HUES48 (cell line): ENCODE results near the gene DOCK3.
A peak's percentile ranks its signal among the peaks of the same experiment; 100 is the strongest.

Experiments used
- H3K27ac ChIP-seq: one replicate; pipeline ENCODE4 v1.7.0; 2013; ENCODE audit warnings: low read depth, low read length, inconsistent platforms
- H3K27me3 ChIP-seq: 2 replicates; pipeline ENCODE4 v1.6.1; 2013; ENCODE audit warnings: mild to moderate bottlenecking, low read length; ENCODE audit not compliant: control insufficient read depth, insufficient read depth
- H3K36me3 ChIP-seq: 2 replicates; pipeline ENCODE4 v1.6.1; 2013; ENCODE audit warnings: low read length; ENCODE audit not compliant: control insufficient read depth, insufficient read depth
- H3K4me1 ChIP-seq: 2 replicates; pipeline ENCODE4 v1.6.1; 2013; ENCODE audit warnings: mild to moderate bottlenecking, low read length; ENCODE audit not compliant: control insufficient read depth, insufficient read depth
- H3K4me3 ChIP-seq: 2 replicates; pipeline ENCODE4 v1.5.1; 2013; ENCODE audit warnings: mild to moderate bottlenecking, low read depth, low read length
- H3K9ac ChIP-seq: 2 replicates; pipeline ENCODE4 v1.6.1; 2013; ENCODE audit warnings: mild to moderate bottlenecking, low read depth, low read length, moderate library complexity
- H3K9me3 ChIP-seq: 2 replicates; pipeline ENCODE4 v1.6.1; 2013; ENCODE audit warnings: low read length; ENCODE audit not compliant: control insufficient read depth, insufficient read depth

DOCK3 gene

GRCh38 chr3:50674349-50675178, at the start of gene DOCK3:
Gene DOCK3, plus strand, starts transcription at chr3:50674927. Its CDS starts 337 bp downstream, at chr3:50675264.
- Histone ChIP-seq H3K36me3 (no peaks in the 10 kb centered on the region), H3K27me3 (peaks cover 21% of the 10 kb centered on the region), H3K4me3 (peak within 1 kb of the TSS; percentile 77), H3K4me1 (peaks cover 23% of the 10 kb centered on the region), H3K9me3 (no peaks in the 10 kb centered on the region), H3K27ac (no peak within 1 kb of the TSS), H3K9ac (peak within 1 kb of the TSS; percentile 70)

- peak overlapping the region; percentile 73 for H3K27ac ChIP-seq
Observed at GRCh38 chr3:50625231-50626182, 49.2 kb upstream of the DOCK3 start.

GRCh38 chr3:50626401-50626800, 48.3 kb upstream of the DOCK3 start:
- Histone ChIP-seq H3K4me1 (peaks cover 18% of the 10 kb centered on the region), H3K4me3 (no peak overlapping the region), H3K27me3 (no peaks in the 10 kb centered on the region), H3K9ac (no peak overlapping the region), H3K27ac (no peak overlapping the region), H3K9me3 (no peaks in the 10 kb centered on the region), H3K36me3 (no peaks in the 10 kb centered on the region)

More at GRCh38 chr3:50625231-50626182, 49.2 kb upstream of the DOCK3 start:
- no peaks in the 10 kb centered on the region for H3K36me3 ChIP-seq
- H3K9me3 ChIP-seq: no peaks in the 10 kb centered on the region
- no peak overlapping the region for H3K9ac ChIP-seq
- H3K27me3 ChIP-seq: no peaks in the 10 kb centered on the region
- no peak overlapping the region for H3K4me3 ChIP-seq
- peaks cover 18% of the 10 kb centered on the region for H3K4me1 ChIP-seq

GRCh38 chr3:50627407-50628051, 47.2 kb upstream of the DOCK3 start:
- no peak overlapping the region for H3K27ac ChIP-seq
- H3K9ac ChIP-seq: no peak overlapping the region
- no peaks in the 10 kb centered on the region for H3K9me3 ChIP-seq
- H3K4me3 ChIP-seq: no peak overlapping the region
- no peaks in the 10 kb centered on the region for H3K36me3 ChIP-seq
- H3K4me1 ChIP-seq: peaks cover 18% of the 10 kb centered on the region
- H3K27me3 ChIP-seq: no peaks in the 10 kb centered on the region

- H3K4me1 ChIP-seq: peaks cover 18% of the 10 kb centered on the region
- no peak overlapping the region for H3K4me3 ChIP-seq
- no peaks in the 10 kb centered on the region for H3K36me3 ChIP-seq
- no peaks in the 10 kb centered on the region for H3K9me3 ChIP-seq
- no peak overlapping the region for H3K27ac ChIP-seq
- no peak overlapping the region for H3K9ac ChIP-seq
- no peaks in the 10 kb centered on the region for H3K27me3 ChIP-seq
Observed at GRCh38 chr3:50628601-50629000, 46.1 kb upstream of the DOCK3 start.

- H3K27ac ChIP-seq: no peak overlapping the region
- H3K36me3 ChIP-seq: no peaks in the 10 kb centered on the region
- H3K4me1 ChIP-seq: peaks cover 5% of the 10 kb centered on the region
Observed at GRCh38 chr3:50630394-50630793, 44.3 kb upstream of the DOCK3 start.

GRCh38 chr3:50630877-50631276, 43.9 kb upstream of the DOCK3 start:
- Histone ChIP-seq H3K36me3 (no peaks in the 10 kb centered on the region), H3K9me3 (no peaks in the 10 kb centered on the region), H3K9ac (no peak overlapping the region), H3K4me3 (no peak overlapping the region), H3K4me1 (peaks cover under 1% of the 10 kb centered on the region), H3K27ac (no peak overlapping the region), H3K27me3 (no peaks in the 10 kb centered on the region)

More at GRCh38 chr3:50630394-50630793, 44.3 kb upstream of the DOCK3 start:
- H3K9me3 ChIP-seq: no peaks in the 10 kb centered on the region
- no peak overlapping the region for H3K4me3 ChIP-seq
- no peak overlapping the region for H3K9ac ChIP-seq
- H3K27me3 ChIP-seq: no peaks in the 10 kb centered on the region

GRCh38 chr3:50632450-50632849, 42.3 kb upstream of the DOCK3 start:
- H3K27ac ChIP-seq: no peak overlapping the region
- H3K9me3 ChIP-seq: no peaks in the 10 kb centered on the region
- no peak overlapping the region for H3K9ac ChIP-seq
- no peaks in the 10 kb centered on the region for H3K36me3 ChIP-seq
- H3K4me3 ChIP-seq: no peak overlapping the region
- H3K4me1 ChIP-seq: peaks cover 8% of the 10 kb centered on the region; the same call in 1 of the 2 replicates
- H3K27me3 ChIP-seq: no peaks in the 10 kb centered on the region

GRCh38 chr3:50633230-50633790, 41.4 kb upstream of the DOCK3 start:
- no peak overlapping the region for H3K9ac ChIP-seq
- no peaks in the 10 kb centered on the region for H3K36me3 ChIP-seq
- H3K4me1 ChIP-seq: peaks cover 13% of the 10 kb centered on the region; the same call in 1 of the 2 replicates
- H3K27ac ChIP-seq: no peak overlapping the region
- no peaks in the 10 kb centered on the region for H3K9me3 ChIP-seq
- no peaks in the 10 kb centered on the region for H3K27me3 ChIP-seq
- H3K4me3 ChIP-seq: no peak overlapping the region

GRCh38 chr3:50635066-50635465, 39.7 kb upstream of the DOCK3 start:
- no peaks in the 10 kb centered on the region for H3K9me3 ChIP-seq
- H3K36me3 ChIP-seq: no peaks in the 10 kb centered on the region
- no peak overlapping the region for H3K4me3 ChIP-seq
- no peak overlapping the region for H3K9ac ChIP-seq
- no peak overlapping the region for H3K27ac ChIP-seq
- H3K4me1 ChIP-seq: peaks cover 13% of the 10 kb centered on the region; the same call in 1 of the 2 replicates
- no peaks in the 10 kb centered on the region for H3K27me3 ChIP-seq
